Caco-2 (cell line): Measurements from ENCODE around the gene H3-3A. TPM values are rescaled to one million over a fixed set of nuclear protein-coding genes. Genes with fewer than 3 reads are reported as not detected.

Source experiments
- BruUV-seq: library from RNA; stranded (reverse); fragments of 400-500 nt; replicated peaks from 2 replicates; lab custom pipeline; 2021; lab: Mats Ljungman, UMichigan
- CTCF ChIA-PET: fragments of 300-600 bp; sonication (Branson Sonifier 250); formaldehyde crosslinking; loops from one replicate; lab custom pipeline; 2022; ENCODE audit warnings: antibody characterized with exemption; lab: Charles Lee
- POLR2A ChIA-PET: fragments of 300-600 bp; sonication (Branson Sonifier 250); formaldehyde crosslinking; loops from one replicate; lab custom pipeline; 2022; ENCODE audit warnings: antibody characterized with exemption; lab: Charles Lee
- DNase-seq, 2 experiments: peaks; one replicate each; pipeline versions ENCODE4 v3.0.0 to v3.0.0-alpha.2; 2020 to 2022
- H3K27me3 ChIP-seq: replicated peaks from 2 replicates; pipeline ENCODE4 v1.6.0; 2011; ENCODE audit warnings: low read length; ENCODE audit not compliant: control insufficient read depth, insufficient read depth
- H3K36me3 ChIP-seq: 2 replicates; pipeline ENCODE4 v1.5.1; 2011; ENCODE audit warnings: low read length; ENCODE audit not compliant: control insufficient read depth, insufficient read depth
- H3K4me1 ChIP-seq: fragments of 250-450 bp; sonication (Bioruptor Pico); 2 replicates; pipeline ENCODE4 v1.5.1; 2020; ENCODE audit warnings: mild to moderate bottlenecking
- H3K4me3 ChIP-seq: 2 replicates; pipeline ENCODE4 v1.5.1; 2011; ENCODE audit warnings: low read depth, mild to moderate bottlenecking, control low read depth, low read length
- H3K9me3 ChIP-seq: fragments of 250-450 bp; sonication (Bioruptor Pico); 2 replicates; pipeline ENCODE4 v1.5.1; 2020; ENCODE audit warnings: mild to moderate bottlenecking, moderate library complexity
- H3K27ac Mint-ChIP-seq: one replicate; pipeline ENCODE4 v1.8.0; 2022; ENCODE audit warnings: mixed read lengths; ENCODE audit not compliant: unreplicated experiment
- H3K27me3 Mint-ChIP-seq: one replicate; pipeline ENCODE4 v1.8.0; 2022; ENCODE audit warnings: mixed read lengths; ENCODE audit not compliant: insufficient read depth, unreplicated experiment
- H3K36me3 Mint-ChIP-seq: one replicate; pipeline ENCODE4 v1.8.0; 2022; ENCODE audit warnings: mild to moderate bottlenecking, mixed read lengths; ENCODE audit not compliant: insufficient read depth, unreplicated experiment
- H3K4me1 Mint-ChIP-seq: one replicate; pipeline ENCODE4 v1.8.0; 2022; ENCODE audit warnings: low read depth, mixed read lengths; ENCODE audit not compliant: unreplicated experiment
- H3K4me3 Mint-ChIP-seq: one replicate; pipeline ENCODE4 v1.8.0; 2022; ENCODE audit warnings: mild to moderate bottlenecking, moderate library complexity, mixed read lengths; ENCODE audit not compliant: unreplicated experiment
- H3K9me3 Mint-ChIP-seq: one replicate; pipeline ENCODE4 v1.8.0; 2022; ENCODE audit warnings: mixed read lengths; ENCODE audit not compliant: unreplicated experiment
- intact Hi-C: fragments of 100-400 bp; cut with micrococcal nuclease; formaldehyde crosslinking; loops from one replicate; pipeline ENCODE4 v1.10.0; 2022; ENCODE audit not compliant: unreplicated experiment
- total RNA-seq: library from RNA; stranded (reverse); gene quantifications from 2 replicates; pipeline ENCODE4 v1.2.3, GENCODE V29; 2022
- TF ChIP-seq, protein P1 (sequence below), 2 experiments: fragments of 200-600 bp in 1 of 2; IDR thresholded peaks; 1 replicate in 1 of 2; 2 replicates in 1 of 2; pipeline versions ENCODE4 v1.5.1 to v1.8.0; 2011 to 2022; ENCODE audit warnings: antibody characterized with exemption in 1 of 2, control low read depth in 1 of 2, inconsistent platforms in 1 of 2, low read depth in 1 of 2, low read length in 1 of 2, mild to moderate bottlenecking in 1 of 2, moderate library complexity in 1 of 2; ENCODE audit not compliant: insufficient read depth in 1 of 2, severe bottlenecking in 1 of 2, unreplicated experiment in 1 of 2

Gene H3-3A
- total RNA-seq, 1 experiment from 2014 or later, result 512 TPM

DNA sequence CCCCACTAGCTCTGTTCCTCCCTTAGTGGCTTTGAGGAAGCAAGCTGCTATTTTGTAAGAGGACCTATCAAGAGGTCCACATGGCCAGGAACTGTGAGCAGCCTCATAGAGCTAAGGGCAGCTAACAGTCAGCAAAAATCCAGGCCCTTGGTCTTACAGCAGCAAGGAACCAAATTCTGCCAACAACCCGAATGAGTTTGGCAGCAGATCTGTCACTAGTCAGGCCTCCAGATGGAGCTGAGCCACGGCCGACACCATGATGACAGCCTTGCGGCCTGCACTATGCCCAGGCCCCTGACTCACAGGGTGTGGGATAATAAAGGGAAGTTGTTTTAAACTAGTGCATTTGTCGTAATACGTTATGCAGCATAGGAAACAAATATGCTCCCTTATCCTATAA, 28.0 kb upstream of the H3-3A start:
- POLR2A ChIA-PET, result interaction anchor here (1.4 kb wide), 1 partner anchor 28 kb away, joined by 5 read pairs; the partner anchor contains the start of gene H3-3A
- H3K36me3 ChIP-seq, result no peaks in the 10 kb centered on the region
- no peaks in the 10 kb centered on the region for H3K9me3 ChIP-seq
- no peaks in the 10 kb centered on the region for H3K9me3 Mint-ChIP-seq
- CTCF ChIA-PET, result no interaction called here
- no peak overlapping the region for H3K27ac Mint-ChIP-seq
- no peaks in the 10 kb centered on the region for H3K4me1 Mint-ChIP-seq
- H3K4me3 Mint-ChIP-seq, result no peak overlapping the region
- no peak overlapping the region for H3K4me3 ChIP-seq
- H3K36me3 Mint-ChIP-seq, result no peaks in the 10 kb centered on the region
- no peaks in the 10 kb centered on the region for H3K27me3 Mint-ChIP-seq
- DNase-seq, result no peak
- intact Hi-C loops, result no loop called here
- H3K27me3 ChIP-seq, result no peaks in the 10 kb centered on the region
- TF ChIP-seq, protein P1, sequence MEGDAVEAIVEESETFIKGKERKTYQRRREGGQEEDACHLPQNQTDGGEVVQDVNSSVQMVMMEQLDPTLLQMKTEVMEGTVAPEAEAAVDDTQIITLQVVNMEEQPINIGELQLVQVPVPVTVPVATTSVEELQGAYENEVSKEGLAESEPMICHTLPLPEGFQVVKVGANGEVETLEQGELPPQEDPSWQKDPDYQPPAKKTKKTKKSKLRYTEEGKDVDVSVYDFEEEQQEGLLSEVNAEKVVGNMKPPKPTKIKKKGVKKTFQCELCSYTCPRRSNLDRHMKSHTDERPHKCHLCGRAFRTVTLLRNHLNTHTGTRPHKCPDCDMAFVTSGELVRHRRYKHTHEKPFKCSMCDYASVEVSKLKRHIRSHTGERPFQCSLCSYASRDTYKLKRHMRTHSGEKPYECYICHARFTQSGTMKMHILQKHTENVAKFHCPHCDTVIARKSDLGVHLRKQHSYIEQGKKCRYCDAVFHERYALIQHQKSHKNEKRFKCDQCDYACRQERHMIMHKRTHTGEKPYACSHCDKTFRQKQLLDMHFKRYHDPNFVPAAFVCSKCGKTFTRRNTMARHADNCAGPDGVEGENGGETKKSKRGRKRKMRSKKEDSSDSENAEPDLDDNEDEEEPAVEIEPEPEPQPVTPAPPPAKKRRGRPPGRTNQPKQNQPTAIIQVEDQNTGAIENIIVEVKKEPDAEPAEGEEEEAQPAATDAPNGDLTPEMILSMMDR (IDR thresholded peaks at IDR 0.05; ENCODE audit: insufficient read depth in 1 of 2, low read depth in 1 of 2, low read length in 1 of 2, severe bottlenecking in 1 of 2, unreplicated experiment in 1 of 2), result no peak
- no TSS peak for BruUV-seq
- H3K4me1 ChIP-seq, result peaks cover 4% of the 10 kb centered on the region; the same call in 1 of the 2 replicates

DNA sequence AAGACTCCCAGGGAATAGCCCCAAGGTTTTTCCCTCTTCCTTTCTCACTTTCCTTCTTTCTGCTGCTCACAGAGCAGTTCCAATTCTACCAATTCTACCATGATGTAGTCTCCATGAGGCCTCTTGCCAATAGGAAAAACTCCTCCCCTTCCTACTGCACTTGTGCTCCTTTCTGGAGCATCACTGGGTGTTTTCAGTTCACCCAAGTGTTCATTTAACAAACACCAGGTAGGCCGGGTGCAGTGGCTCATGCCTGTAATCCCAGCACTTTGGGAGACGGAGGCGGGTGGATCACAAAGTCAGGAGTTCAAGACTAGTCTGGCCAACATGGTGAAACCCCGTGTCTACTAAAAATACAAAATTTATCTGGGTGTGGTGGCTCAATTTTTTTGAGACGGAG, 26.6 kb upstream of the H3-3A start:
- CTCF ChIA-PET, result interaction anchor here (1.1 kb wide), 1 partner anchor 27 kb away, joined by 3 read pairs; the partner anchor contains the start of gene H3-3A
- POLR2A ChIA-PET, result no interaction called here

DNA sequence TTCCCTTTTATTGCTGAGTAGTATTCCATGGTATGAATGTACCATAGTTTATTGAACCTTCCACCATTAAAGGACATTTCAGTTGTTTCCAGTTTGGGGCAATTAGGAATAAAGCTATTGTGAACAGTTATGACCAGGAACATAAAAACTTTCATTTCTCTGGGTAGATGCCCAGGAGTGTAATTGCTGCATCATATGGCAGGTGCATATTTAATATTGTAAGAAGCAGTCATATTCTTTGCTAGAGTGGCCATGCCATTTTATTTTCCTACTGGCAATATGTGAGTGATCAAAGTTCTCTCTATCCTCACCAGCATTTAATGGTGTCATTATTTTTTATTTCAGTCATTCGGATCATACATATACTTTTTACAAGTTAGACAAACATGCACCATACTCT, 23.9 kb upstream of the H3-3A start:
- Histone ChIP-seq H3K4me3 (no peak overlapping the region), H3K36me3 (no peaks in the 10 kb centered on the region), H3K27me3 (no peaks in the 10 kb centered on the region), H3K4me1 (no peaks in the 10 kb centered on the region), H3K9me3 (no peaks in the 10 kb centered on the region)
- ChIA-PET CTCF (no interaction called here), POLR2A (no interaction called here)
- intact Hi-C loops, result no loop called here
- no peak overlapping the region for H3K27ac Mint-ChIP-seq
- H3K36me3 Mint-ChIP-seq, result no peaks in the 10 kb centered on the region
- DNase-seq, result no peak
- H3K27me3 Mint-ChIP-seq, result peaks cover 5% of the 10 kb centered on the region
- no peaks in the 10 kb centered on the region for H3K4me1 Mint-ChIP-seq
- BruUV-seq, result no TSS peak
- no peak overlapping the region for H3K4me3 Mint-ChIP-seq
- H3K9me3 Mint-ChIP-seq, result no peaks in the 10 kb centered on the region
- TF ChIP-seq, protein P1 (IDR thresholded peaks at IDR 0.05; ENCODE audit: insufficient read depth in 1 of 2, low read depth in 1 of 2, low read length in 1 of 2, severe bottlenecking in 1 of 2, unreplicated experiment in 1 of 2), result no peak

More for the DNA sequence above, 26.6 kb upstream of the H3-3A start:
- Mint-ChIP-seq H3K36me3 (no peaks in the 10 kb centered on the region), H3K9me3 (no peaks in the 10 kb centered on the region), H3K27me3 (no peaks in the 10 kb centered on the region), H3K27ac (no peak overlapping the region), H3K4me1 (no peaks in the 10 kb centered on the region), H3K4me3 (no peak overlapping the region)
- H3K27me3 ChIP-seq, result no peaks in the 10 kb centered on the region
- H3K4me3 ChIP-seq, result no peak overlapping the region
- H3K4me1 ChIP-seq, result no peaks in the 10 kb centered on the region
- no TSS peak for BruUV-seq
- DNase-seq, result no peak
- TF ChIP-seq, protein P1 (IDR thresholded peaks at IDR 0.05; ENCODE audit: insufficient read depth in 1 of 2, low read depth in 1 of 2, low read length in 1 of 2, severe bottlenecking in 1 of 2, unreplicated experiment in 1 of 2), result no peak
- H3K36me3 ChIP-seq, result no peaks in the 10 kb centered on the region
- intact Hi-C loops, result no loop called here
- no peaks in the 10 kb centered on the region for H3K9me3 ChIP-seq
